ENCODE measurements around the gene ADGRV1.

Gene ADGRV1

DNA sequence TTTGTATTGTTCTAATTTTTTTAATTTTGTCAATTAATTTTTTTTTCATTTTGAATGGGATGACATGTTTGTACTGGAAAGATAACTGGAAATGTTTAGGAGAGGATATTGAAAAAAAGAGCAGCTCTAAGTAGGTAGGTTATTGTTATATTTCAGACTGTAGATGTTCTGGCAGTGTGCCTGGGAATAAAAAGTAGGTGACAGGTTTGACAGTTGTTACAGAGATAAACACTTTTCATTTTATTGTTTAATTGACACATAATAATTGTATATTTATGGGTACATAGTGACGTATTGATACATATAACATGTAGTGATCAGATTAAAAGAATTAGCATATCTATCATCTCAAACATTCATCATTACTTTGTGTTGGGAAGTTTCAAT is 545.5 kb downstream of the ADGRV1 start:
- TF ChIP-seq RAD21 (IDR thresholded peaks at IDR 0.05; ENCODE audit: low read depth) (no peak), NFIC (IDR thresholded peaks at IDR 0.05) (no peak), EGR1 (IDR thresholded peaks at IDR 0.05) (no peak), EP300 (IDR thresholded peaks at IDR 0.05; ENCODE audit: borderline replicate concordance) (no peak), YY1 (IDR thresholded peaks at IDR 0.05; ENCODE audit: low read depth) (no peak), TAF1 (IDR thresholded peaks at IDR 0.05; ENCODE audit: low read depth) (no peak), FOXM1 (IDR thresholded peaks at IDR 0.05; ENCODE audit: borderline replicate concordance, low read depth) (no peak), ZBTB7A (IDR thresholded peaks at IDR 0.05; ENCODE audit: low read depth) (no peak)
- TF ChIP-seq, protein P1, sequence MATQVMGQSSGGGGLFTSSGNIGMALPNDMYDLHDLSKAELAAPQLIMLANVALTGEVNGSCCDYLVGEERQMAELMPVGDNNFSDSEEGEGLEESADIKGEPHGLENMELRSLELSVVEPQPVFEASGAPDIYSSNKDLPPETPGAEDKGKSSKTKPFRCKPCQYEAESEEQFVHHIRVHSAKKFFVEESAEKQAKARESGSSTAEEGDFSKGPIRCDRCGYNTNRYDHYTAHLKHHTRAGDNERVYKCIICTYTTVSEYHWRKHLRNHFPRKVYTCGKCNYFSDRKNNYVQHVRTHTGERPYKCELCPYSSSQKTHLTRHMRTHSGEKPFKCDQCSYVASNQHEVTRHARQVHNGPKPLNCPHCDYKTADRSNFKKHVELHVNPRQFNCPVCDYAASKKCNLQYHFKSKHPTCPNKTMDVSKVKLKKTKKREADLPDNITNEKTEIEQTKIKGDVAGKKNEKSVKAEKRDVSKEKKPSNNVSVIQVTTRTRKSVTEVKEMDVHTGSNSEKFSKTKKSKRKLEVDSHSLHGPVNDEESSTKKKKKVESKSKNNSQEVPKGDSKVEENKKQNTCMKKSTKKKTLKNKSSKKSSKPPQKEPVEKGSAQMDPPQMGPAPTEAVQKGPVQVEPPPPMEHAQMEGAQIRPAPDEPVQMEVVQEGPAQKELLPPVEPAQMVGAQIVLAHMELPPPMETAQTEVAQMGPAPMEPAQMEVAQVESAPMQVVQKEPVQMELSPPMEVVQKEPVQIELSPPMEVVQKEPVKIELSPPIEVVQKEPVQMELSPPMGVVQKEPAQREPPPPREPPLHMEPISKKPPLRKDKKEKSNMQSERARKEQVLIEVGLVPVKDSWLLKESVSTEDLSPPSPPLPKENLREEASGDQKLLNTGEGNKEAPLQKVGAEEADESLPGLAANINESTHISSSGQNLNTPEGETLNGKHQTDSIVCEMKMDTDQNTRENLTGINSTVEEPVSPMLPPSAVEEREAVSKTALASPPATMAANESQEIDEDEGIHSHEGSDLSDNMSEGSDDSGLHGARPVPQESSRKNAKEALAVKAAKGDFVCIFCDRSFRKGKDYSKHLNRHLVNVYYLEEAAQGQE (IDR thresholded peaks at IDR 0.05; ENCODE audit: low read depth): no peak
- TF ChIP-seq, protein P2, sequence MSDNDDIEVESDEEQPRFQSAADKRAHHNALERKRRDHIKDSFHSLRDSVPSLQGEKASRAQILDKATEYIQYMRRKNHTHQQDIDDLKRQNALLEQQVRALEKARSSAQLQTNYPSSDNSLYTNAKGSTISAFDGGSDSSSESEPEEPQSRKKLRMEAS (IDR thresholded peaks at IDR 0.05): no peak

DNA sequence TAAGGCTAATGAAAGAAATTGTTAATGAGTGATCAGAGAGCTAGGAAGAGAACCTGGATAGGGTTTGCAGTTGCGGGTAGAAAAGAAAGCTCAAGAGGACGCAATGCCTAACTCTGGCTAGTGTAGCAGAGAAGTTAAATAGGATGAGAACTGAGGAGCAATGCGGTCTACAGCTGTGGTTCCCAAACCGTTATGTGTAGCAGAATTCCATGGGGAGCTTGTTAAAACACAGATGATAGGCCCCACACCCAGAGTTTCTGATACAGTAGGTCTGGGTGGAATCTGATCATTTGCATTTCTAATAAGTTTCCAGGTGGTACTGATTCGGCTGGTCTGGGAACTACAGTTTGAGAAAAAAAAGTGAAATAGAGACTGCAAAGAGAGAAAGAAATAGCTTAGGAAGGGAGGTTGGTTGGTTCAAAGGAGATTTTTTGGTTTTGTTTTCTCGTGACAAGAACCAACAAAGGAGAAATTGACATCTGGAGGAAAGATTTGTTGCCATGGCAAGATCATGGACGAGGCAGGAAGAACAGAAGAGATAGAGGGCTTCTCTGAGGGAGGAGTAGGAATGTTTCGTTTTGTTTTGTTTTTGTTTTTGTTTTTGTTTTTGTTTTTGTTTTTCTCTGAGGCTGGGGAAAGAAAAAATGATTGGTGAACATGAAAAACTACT is 548.4 kb downstream of the ADGRV1 start:
- TF ChIP-seq EGR1 (IDR thresholded peaks at IDR 0.05): no peak

DNA sequence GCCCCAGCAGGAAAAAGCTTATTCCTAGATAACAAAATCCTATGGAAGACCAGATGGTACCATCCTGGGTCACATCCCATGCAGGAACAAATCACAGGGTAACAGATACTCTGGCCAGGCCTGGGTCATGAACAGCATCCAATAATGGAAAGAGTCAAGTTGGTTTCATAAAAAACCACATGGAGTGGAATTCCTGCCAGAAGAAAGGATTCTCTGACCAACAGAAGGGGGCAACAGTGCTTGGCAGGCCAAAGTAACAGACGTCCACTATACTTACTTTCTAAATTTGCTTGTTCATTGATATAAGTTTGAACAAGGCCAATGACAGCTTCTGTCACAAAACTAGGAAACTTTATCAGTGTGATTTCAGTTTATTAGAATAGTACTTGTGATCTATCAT is 551.0 kb downstream of the ADGRV1 start:
- TF ChIP-seq, protein P2 (IDR thresholded peaks at IDR 0.05): no peak
- no peak for TF ChIP-seq RAD21 (IDR thresholded peaks at IDR 0.05; ENCODE audit: low read depth)
- no peak for TF ChIP-seq CREB1 (IDR thresholded peaks at IDR 0.05; ENCODE audit: low read depth)
- no peak for TF ChIP-seq NFIC (IDR thresholded peaks at IDR 0.05)
- TF ChIP-seq YY1 (IDR thresholded peaks at IDR 0.05; ENCODE audit: low read depth): no peak
- TF ChIP-seq, protein P1 (IDR thresholded peaks at IDR 0.05; ENCODE audit: low read depth): no peak
- no peak for TF ChIP-seq ZBTB7A (IDR thresholded peaks at IDR 0.05; ENCODE audit: low read depth)

DNA sequence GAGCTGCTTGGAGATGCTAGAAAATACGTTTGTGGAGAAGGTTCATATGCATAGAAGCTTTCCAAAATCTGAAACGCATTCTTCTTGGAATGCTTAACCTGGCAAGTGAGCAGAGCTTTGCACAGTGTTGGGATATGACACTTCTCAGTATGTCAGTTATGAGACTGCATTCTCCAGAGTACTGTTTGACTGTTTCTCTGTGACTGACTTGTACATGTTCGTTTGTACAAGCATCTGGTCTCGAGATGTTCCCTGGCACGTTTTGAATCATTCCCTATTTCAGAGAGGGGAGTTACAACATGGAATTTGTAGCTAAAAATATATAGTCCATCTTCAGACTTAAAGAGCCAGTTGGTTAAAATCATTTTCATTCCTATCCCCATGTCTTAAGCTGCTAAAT is 552.1 kb downstream of the ADGRV1 start:
- no peak for TF ChIP-seq CREB1 (IDR thresholded peaks at IDR 0.05; ENCODE audit: low read depth)
- no peak for TF ChIP-seq TEAD4 (IDR thresholded peaks at IDR 0.05)
- TF ChIP-seq, protein P2 (IDR thresholded peaks at IDR 0.05): no peak
- TF ChIP-seq CEBPB (IDR thresholded peaks at IDR 0.05): no peak
- TF ChIP-seq EGR1 (IDR thresholded peaks at IDR 0.05): no peak
- no peak for TF ChIP-seq TCF12 (IDR thresholded peaks at IDR 0.05; ENCODE audit: low read depth)
- TF ChIP-seq, protein P3, sequence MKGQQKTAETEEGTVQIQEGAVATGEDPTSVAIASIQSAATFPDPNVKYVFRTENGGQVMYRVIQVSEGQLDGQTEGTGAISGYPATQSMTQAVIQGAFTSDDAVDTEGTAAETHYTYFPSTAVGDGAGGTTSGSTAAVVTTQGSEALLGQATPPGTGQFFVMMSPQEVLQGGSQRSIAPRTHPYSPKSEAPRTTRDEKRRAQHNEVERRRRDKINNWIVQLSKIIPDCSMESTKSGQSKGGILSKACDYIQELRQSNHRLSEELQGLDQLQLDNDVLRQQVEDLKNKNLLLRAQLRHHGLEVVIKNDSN (IDR thresholded peaks at IDR 0.05): no peak
- TF ChIP-seq RAD21 (IDR thresholded peaks at IDR 0.05; ENCODE audit: low read depth): no peak
- no peak for TF ChIP-seq ZBTB7A (IDR thresholded peaks at IDR 0.05; ENCODE audit: low read depth)
- TF ChIP-seq, protein P1 (IDR thresholded peaks at IDR 0.05; ENCODE audit: low read depth): no peak
- no peak for TF ChIP-seq EP300 (IDR thresholded peaks at IDR 0.05; ENCODE audit: borderline replicate concordance)
- TF ChIP-seq YY1 (IDR thresholded peaks at IDR 0.05; ENCODE audit: low read depth): no peak
- TF ChIP-seq TAF1 (IDR thresholded peaks at IDR 0.05; ENCODE audit: low read depth): no peak
- no peak for TF ChIP-seq FOXM1 (IDR thresholded peaks at IDR 0.05; ENCODE audit: borderline replicate concordance, low read depth)
- TF ChIP-seq NFIC (IDR thresholded peaks at IDR 0.05): no peak
